Ramos (cell line): ENCODE results near the gene SAFB.

Experiments used
- in situ Hi-C: fragments of 300-500 bp; cut with MboI; formaldehyde crosslinking; loops from one replicate; pipeline ENCODE4 v1.14.3; 2022; ENCODE audit warnings: low sequenced_read_pairs; ENCODE audit not compliant: unreplicated experiment

The SAFB gene

DNA sequence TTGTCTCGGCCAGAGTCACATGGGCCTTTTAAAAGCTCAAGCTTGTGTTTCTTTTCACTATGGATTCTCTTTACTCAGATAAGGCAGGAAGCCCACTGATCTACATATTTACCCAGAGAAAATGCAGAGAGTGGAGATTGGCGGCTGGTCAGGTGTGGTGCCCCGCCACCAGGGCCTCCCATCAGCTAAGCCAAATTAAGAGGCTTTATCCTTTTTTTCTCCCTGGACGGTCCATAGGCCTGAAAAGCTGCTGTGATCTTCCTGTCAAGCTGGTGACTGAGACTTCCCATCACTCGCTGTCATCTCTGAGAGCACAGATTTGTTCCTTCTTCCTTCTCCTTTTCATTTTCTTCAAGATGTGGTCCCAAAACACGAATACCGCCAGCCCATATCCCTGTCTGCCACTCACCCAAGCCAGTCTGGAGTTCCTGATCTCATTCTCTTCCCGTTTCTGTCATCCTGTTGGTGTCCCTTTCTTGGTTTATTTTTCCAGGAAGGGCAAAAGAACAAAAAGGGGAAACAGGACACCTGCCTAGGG, 1.9 kb downstream of the SAFB start:
- in situ Hi-C loops, result no loop called here

DNA sequence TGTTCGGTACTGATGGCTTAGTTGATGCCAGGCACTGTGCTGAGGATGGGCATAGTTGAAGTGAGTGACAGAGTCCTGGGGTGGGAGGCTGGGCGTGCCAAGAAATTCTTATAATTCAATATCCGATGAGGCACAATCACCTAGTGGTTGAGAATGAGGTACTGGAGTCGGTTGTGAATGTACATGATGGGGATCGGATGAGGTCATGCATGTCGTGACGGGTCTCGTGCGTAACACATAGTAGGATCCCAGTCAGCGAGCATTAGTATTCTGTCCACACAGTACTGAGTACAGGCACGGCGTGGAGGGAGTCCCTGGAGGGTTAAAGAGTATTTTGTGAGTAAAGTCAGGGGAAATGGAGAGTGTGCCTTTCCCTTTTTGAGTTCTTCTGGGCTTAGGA, 2.8 kb downstream of the SAFB start:
- in situ Hi-C loops, result no loop called here

DNA sequence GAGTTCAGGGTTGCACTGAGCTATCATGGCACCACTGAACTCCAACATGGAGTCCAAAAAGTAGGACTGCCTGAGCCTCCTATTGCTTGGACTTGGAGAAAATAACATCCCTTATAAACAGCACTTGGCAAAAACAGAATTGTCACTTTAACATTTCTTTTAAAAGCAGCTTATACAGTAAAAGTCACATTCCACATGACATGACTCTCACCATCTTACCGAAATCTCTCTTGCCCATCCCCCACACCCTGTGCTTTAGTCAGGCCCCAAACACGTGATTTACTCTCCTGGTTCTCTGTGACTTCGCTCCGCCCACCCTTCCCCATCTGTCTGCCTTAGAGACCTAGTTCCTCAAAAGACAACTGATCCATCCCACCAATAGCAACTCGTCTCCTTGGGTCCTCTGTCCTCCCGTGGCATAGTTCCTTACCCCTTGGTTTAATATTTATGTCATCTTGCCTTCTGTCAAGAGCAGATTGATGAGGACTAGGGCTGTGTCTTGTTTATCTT, 4.6 kb downstream of the SAFB start:
- in situ Hi-C loops, result no loop called here

DNA sequence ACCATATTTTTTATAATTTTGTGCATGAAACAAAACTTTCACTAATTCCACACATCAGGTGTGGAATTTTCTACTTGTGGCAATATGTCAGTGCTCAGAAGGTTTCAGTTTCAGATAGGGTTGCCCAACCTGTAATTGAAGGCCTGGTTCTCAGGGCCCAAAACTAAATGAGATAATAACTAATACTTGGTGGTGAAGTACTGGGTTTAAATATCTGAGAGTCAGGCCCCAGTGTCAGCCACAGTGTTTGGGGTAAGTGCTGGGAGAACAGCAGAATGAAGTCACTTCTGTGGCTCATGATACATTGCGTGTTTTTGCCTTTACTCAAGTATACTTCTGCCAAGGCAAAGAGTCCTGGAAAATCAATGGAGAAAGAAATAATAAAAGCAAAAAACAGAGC, 5.6 kb downstream of the SAFB start:
- in situ Hi-C loops, result no loop called here

DNA sequence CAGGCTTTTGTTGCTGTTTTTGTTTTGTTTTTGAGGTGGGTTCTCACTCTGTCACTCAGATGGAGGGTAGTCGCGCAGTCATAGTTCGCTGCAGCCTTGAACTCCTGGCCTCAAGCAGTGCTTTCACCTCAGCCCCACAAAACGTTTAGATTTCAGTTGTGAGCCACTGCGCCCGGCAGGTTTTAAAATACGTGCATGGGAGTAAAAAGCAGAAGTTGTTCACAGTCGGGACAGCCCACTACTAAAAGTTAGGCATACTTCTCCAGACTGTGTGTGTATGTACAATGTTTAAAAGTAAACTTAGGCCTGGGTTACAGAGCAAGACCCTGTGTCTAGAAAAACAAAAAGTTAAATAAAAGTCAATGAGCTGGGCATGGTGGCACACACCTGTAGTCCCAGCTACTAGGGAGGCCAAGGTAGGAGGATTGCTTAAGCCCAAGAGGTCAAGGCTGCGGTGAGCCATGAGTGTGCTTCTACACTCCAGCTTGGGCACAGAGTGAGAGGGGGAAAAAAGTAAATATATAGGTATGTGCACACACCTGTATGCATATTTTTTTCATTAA, 6.1 kb downstream of the SAFB start:
- in situ Hi-C loops, result no loop called here

DNA sequence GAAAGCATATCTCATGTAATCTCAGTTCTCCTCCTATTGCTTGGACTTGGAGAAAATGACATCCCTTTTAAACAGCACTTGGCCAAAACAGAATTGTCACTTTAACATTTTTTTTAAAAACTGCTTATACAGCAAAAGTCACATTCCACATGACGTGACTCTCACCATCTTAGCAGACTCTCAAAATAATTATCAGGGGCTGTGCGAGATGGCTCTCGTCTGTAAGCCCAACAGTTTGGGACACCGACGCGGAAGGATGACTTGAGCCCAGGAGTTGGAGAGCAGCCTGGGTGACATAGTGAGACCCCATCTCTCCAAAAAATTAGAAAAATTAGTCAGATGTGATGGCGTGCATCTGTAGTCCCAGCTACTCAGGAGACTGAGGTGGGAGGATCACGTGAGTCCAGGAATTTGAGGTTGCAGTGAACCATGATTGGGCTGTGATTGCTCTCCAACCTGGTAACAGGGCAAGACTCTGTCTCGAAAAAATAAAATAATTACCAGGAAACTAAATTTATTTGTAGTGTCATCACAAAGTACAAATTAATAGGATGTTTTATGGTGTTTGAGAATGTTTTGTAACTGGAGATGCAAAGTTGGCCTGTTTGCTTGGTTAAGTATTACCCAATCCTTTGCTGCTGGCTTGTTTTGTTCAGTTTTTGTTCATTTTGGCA, 8.8 kb downstream of the SAFB start:
- in situ Hi-C loops, result no loop called here

DNA sequence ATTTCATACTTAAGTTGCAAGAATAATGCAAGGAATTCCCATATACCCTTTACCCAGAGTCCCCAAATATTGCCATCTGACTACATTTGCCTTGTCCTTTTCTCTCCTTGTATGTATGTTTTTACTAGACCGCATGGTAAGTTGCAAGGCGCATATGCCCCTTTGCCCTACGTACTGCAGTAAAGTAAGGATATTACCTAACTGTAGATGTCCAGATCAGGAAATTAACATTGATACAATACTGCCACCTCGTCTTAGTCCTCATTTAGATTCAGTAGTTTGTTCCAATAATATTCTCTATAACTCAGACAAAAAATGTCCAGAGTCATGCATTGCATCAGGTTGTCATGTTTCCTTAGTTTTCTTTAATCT, 9.3 kb downstream of the SAFB start:
- in situ Hi-C loops, result no loop called here

DNA sequence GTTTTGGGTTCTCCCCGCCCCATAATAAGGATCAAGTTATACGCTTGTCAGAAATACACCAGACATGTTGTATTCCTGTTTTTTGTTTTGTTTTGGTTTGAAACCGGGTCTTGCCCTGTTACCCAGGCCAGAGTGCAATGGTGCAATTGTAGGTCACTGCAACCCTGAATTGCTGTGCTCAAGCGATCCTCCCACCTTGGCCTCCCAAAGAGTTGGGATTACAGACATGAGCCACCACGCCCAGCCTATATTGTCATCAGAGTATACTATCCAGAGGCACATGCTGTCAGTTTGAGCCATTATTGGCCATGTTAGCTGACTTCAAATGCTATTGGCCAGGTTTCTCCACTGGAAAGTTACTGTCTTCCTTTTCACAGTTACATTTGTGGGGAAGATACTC, 9.8 kb downstream of the SAFB start:
- in situ Hi-C loops, result no loop called here

DNA sequence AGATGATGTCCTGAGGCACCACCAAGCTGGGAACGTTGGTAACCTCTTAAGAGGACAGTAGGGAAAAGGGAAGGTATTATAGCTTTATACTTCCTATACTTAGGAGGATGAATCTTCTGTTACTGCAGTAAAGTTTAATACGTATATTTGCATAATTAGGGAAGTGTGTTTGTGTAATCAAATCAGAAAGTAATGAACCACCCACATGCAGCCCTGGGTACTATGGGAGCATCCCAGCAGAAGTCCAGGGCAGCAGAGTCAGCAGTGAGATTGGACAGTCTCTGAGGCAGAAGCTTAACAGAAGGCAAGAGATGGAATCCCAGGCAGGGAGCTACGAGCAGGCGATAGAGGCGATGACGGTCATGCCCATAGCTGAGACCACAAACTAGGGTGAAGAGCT, 12.5 kb downstream of the SAFB start:
- in situ Hi-C loops, result no loop called here

DNA sequence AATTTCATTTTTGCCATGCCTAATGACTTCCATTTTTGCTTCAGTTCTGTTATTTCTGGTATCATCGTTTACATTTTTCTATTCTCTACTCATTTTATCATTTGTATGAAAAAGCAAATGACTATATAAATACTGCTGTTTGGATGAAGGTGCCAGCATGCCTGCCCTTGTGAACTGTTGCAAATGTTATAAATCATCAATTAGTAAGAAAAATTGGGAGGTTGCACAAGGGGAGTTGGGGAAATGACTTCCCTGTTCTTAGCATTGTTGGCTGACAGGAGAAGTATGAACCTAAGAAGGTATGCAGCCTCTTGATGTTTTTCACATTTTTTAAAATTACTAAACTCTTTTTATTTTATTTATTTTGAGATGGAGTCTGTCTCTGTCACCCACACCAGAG, 15.1 kb downstream of the SAFB start:
- in situ Hi-C loops, result no loop called here

DNA sequence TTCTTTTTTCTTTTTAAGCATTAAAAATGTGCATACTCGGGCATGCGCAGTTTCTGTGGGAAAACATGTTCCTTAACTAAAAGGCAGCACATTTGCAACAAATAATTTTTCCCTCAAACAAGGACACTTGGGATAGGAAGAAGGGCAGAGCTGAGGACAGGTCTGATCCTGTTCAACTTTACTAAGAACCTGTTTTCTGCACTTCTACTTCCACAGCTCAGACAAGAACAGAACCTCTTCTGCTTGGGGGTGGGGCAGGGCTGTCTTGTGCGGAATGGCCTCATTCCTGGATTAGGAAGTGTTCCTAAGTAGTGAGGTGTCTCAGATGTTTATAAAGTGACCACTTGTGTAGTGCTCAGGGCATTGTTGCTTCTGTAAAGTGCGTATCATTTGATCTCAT, 18.3 kb downstream of the SAFB start:
- in situ Hi-C loops, result no loop called here

DNA sequence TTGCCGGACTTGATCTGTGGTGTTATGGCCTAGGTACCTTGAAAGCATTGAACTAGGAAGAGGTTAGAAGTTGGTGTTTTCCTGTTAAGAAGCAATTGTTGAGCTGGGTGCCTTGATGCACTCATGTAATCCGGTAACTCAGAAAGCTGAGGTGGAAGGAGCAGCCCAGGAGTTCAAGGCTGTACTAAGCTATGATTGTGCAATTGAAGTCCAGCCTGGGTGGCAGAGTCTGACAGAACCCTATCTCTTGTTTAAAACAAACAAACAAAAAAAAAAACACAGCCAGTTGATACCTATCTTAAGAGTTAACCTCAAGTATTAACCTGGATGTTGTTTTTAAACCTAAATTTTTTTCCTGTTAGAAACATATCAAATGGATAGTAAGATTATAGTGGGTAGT, 19.3 kb downstream of the SAFB start:
- in situ Hi-C loops, result no loop called here

DNA sequence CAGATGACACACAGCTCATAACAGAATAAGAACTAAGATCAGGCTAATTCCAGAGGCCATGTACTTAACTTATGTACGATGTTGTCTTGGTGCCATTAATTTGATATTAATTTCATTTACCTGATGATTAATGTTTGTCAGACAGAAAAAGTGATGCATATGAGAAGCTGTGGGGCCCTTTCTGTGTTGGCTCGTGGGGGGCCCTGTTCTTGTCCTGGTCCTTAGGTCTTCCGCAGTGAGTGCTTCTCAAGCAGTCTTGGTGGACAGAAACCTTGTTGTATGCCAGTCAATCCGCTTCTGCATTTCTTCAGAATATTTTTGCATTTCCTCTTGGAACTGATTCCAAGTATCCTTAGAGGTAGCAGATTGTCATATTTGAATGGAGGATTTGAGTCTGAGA, 20.2 kb downstream of the SAFB start:
- in situ Hi-C loops, result no loop called here

DNA sequence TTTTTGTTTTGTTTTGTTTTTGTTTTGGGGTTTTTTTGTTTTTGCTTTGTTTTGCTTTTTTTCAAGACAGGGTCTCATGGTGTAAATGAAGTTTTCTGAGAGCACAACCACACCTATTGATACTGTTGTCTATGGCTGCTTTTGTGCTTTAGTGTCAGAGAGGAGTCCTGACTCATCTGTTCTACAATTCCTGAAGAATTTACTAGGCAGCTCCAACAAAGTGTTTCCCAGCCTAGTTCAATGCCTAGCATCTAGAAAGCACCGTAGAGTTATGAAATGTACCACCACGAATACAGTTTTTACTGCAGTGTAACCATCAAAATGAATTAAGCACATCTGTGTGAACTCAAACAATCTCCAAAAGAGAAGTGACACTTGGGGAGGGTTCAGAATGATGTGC, 21.2 kb downstream of the SAFB start:
- in situ Hi-C loops, result no loop called here

DNA sequence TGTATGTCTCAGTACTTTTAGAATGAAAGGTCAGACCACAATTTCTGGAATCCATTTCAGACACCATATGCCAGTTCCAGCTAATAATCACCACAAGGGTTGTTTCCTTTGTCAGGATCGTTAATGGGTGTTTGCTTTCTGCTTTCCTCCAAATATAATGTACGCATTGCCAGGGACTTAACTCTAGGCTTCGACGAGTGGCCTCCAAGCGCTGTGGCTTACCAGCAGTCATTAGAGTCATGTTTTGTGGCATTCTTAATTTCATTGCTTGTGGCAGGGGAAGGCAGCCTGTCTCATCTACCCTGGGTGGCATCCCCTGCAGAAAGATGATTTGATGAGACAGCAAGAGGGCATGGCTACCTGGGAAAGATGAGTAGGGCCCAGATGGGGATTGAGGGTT, 22.5 kb downstream of the SAFB start:
- in situ Hi-C loops, result no loop called here

DNA sequence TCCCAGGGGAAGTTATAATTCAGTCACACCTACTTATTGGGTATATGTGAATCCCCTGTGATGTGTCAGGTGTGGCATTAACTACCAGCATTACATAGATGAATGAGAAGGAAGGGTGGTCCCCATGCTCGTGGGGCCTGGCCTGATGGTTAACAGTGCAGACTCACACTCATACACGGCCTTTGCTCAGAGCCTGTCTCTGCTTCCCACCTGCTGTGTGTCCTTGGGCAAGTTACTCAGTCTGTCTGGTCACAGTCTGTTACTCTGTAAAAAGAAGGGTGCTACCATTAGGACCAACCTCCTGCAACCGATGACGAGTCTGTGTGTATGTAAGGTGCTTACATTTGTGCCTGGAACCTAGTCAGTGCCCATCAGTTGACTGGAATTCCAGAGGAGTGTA, 23.8 kb downstream of the SAFB start:
- in situ Hi-C loops, result no loop called here

DNA sequence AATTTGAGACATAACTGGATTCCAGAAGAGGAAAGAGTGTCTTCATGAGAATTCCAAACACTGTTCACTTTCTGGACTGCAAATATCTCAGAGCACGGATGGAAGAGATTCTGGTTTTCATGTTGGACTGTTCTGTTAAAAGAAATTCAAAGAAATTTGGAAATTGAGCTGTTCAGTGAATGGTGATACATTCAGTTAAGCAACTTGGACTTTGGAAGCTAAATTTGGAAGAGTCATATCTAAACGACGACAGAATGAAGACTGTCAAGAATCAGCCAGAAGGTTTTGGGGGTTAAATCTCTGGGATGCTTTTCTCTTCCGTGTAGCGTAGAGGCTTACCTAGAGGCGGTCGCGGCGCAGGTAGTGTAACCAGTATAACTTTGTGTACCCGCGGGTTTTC, 25.6 kb downstream of the SAFB start:
- in situ Hi-C loops, result no loop called here

DNA sequence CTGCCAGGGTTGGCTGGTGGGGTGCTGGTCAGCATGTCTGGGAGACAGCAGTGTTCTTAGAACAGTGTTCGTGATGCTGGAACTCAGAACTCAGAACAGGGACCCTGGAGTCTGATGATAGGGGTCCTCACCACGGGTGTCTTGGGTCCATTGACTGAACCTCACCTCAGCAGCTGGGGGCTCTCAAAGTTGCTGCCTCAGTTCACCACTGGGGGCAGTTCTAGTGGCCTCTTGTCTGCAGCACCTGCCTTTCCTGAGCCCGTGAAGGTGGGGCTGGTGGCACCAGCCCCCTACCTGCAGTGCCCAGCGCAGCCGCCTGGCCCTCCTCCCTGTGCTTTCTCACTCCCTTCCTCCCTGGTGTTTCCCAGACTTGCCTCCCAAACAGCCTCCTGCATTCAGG, 28.5 kb downstream of the SAFB start:
- in situ Hi-C loops, result no loop called here

DNA sequence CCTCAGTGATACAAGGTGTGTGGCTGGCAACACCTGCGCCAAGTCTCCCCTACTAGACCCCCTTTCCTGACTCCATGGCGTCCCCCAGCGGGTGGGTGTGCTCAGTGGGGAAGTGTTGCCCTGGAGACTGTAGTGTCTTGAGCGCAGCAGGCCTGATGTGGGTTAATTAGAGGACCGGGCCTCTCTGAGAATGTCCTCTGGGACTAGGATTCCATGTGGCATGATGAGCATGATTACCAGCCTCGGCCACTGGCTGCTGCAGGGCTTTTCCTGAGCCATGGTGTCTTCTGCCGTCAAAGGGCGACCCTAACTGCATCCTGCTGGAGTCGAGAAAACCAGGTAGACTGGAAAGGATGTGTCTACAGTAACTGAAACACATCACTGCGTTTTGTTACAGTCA, 29.4 kb downstream of the SAFB start:
- in situ Hi-C loops, result no loop called here

DNA sequence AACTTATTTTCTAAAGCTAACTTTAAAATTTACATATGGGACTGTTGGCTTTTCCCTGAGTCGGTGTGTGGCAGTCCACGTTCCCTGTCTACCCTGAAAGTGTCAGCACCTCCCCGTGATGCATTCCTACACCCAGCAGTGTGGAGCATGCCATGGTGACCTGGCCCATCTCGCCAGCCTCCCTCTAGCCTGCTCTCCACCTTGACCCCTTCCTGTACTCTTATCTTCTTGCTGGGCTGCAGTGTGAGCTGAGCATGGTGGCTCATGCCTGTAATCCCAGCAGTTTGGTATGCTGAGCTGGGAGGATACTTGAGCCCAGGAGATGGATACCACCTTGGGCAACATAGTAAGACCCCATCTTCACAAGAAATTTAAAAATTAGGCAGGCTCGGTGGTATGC, 32.0 kb downstream of the SAFB start:
- in situ Hi-C loops, result no loop called here

DNA sequence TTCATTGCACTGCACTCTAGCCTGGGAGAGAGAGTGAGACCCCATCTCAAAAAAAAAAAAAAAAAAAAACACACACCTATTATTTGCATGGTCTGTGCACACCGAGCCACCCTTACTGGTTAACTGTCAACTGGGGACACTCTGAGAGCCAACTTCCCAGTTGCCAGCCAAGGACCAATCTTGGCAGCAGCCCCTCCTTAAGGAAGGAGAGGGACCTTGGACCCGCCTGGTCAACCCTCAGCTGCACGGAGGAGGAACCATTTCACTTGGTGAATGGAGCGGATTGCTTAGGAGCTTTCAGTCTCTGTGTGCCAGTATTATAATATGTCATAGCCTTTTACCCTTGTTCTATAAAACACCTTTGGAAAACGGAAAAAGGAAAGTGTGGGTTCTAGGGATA, 32.5 kb downstream of the SAFB start:
- in situ Hi-C loops, result no loop called here

DNA sequence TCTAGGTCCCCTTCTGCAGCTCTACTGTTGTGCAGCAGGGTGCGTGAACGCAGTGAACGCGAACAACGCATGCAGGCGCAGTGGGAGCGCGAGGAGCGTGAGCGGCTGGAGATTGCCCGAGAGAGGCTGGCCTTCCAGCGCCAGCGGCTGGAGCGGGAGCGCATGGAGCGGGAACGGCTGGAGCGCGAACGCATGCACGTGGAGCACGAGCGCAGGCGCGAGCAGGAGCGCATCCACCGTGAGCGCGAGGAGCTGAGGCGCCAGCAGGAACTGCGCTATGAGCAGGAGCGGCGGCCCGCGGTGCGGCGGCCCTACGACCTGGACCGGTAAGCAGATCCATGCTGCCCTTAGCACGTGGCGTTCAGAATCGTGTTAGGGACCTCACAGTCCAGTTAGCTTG, 38.6 kb downstream of the SAFB start:
- in situ Hi-C loops, result no loop called here
